ENCODE measurements around the gene TMEM254.
"Not testable (repeated sequence)": the region's sequence is repeated elsewhere in the genome, so short reads cannot be mapped to it uniquely, and the experiment has no call there.

TMEM254 gene

GRCh38 chr10:80133687-80134086, 55.2 kb downstream of the TMEM254 start:
- DNase-seq = not testable (repeated sequence)

DNA sequence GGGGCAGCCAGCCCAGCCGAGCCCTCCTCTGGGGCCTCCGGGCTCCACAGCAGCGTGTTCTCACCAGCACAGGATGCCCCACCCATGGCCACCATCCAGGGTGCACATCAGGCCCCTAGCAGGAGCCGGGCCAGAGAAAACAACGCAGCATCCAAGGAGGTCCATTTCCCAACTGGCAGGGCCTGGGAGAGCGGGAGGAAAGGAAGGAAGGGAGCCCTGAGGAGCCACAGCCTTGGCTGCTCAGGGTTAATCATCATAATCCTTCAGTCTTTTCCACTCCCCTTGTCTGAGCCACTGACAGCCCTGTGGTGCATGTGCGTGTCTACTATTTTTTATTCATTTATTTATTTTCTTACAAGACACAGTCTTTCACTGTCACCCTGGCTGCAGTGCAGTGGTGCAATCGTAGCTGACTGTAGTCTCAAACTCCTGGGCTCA, 57.7 kb downstream of the TMEM254 start:
- peak; percentile 93 for DNase-seq

GRCh38 chr10:80137031-80137862, 58.8 kb downstream of the TMEM254 start:
- DNase-seq = peak; percentile 51

- DNase-seq = peak; percentile 7
Observed at GRCh38 chr10:80137920-80138319, 59.5 kb downstream of the TMEM254 start.

DNA sequence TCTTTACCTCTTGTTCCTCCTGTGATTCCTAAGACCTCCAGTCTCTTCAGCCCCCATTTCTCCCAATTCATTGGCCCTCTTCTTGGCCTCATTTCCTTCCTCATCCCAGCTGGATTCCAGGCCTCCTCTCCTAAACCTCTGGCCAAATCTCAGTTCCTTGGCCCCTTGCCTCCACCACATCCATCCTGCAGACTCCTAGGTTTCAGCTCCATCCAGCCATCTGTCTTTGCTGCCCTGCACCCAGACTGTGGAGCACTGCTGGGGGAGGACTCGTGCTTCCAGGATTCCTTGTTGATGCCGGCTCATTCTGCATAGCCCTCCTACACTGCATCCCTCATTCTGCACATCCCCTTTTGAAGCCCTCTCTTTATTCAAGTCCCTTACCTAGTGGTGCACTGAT, 60.8 kb downstream of the TMEM254 start:
- DNase-seq = no peak

DNA sequence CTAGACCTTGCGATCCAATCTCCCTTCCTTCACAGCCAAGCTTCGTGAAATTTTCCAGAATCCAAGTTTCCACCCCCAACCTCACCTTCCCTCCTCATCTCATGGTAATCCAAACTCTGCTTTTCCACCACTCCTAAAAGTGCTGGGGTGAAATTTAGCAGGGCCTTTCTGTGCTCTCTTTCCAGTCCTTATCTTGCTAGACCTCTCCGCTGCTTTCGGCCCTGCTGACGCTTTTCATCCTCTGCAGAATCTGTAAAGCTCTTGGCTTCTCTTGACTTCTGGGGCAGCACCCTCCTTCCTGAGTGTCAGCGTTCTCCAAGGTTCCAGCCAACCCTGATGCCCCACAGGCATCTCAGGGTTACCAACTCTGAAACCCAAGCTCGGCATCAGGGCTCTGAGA, 61.8 kb downstream of the TMEM254 start:
- DNase-seq = no peak

GRCh38 chr10:80141696-80142460, 63.4 kb downstream of the TMEM254 start:
- no peak for DNase-seq
